Measurements from ENCODE around the gene IFT25.

Gene IFT25

DNA sequence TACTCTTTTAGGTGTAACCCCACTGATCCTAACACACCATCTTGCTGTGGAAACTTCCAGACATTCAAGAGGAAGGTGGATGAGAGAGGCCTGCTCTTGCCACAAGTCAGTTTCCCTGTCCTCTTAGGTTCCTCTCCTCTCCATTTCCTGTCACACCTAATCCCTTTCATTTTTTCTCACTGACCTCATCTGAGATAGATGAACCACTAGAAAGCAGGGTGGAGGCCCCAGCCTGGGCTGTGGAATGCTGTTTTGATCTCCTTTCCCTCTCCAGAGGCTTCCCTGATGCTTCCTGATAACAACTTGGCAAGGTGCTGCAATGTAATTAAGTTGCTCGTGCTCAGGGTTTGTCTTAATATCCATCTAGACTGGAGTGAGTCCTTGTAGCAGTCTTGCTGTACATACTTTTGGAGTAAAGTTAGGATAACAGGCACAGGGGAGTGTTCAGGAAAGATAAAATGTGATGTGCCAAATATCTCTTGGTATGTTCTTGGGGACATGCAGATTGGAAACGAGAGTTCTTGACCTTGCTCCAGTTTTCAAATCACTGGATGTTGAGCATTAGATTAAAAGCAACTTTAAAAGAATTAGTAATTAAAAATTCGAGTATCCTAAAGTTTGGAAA lies 11.8 kb upstream of the IFT25 start:
- DNase-seq (ENCODE audit: low read depth in 3 of 3), result no peak

DNA sequence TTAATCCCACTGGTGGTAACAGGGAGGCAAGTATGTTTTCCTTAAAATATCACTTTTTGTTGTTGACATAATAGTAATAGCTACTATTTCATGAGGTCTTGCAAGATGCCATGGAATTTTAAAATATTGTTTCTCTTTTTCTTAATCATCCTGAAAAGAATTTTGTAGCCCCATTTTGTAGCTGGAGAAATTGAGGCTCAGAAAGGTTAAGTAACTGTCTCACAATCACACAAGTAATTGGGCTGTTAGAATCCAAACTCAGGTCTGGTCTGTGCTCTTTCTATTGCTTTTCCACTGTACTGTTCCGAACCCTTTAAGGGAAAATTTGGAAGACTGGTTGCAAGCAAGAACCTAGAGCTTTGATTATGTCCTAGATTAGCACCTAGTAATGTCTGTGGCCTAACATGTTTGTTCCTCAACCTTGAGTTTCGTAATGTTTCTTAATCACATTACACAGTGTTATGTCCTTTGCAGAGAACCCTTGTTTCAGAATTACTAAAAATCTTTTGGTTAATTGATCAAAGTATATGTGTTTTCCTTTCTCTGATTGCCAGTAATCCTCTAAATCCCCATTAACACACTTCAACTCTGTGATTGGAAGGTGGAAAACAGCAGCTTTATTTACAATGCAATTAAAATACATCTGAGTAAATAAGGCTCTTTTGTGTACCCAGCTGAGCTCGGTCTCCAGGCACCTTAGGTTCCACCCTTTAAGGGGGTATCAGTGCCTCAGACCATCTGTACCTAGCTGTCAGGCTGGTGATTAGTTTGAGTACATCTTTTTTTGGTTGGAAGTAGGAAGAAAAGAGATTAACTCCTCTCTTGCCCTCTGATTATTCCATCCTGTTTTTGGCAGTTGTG lies 11.0 kb upstream of the IFT25 start:
- DNase-seq (ENCODE audit: low read depth in 3 of 3), result no peak

DNA sequence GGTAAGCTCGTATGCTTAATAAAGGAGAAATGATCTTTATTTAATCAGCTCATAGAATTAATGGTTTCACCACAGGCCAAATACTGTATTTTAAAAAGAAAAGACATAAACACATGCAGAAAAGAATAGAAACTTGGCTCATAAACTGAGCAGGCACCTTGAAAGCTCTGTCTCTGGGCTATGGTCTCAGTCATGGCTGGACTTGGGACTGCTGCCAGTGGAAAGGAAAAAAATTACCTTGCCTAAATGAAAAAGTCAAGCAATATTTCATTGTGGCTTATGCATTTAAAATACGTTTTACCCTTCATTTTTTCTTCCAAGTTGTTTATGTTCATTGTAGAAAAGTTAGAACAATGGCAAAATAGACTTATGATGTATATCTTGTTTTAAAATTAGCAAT lies 8.6 kb upstream of the IFT25 start:
- no peak for DNase-seq (ENCODE audit: low read depth in 3 of 3)

DNA sequence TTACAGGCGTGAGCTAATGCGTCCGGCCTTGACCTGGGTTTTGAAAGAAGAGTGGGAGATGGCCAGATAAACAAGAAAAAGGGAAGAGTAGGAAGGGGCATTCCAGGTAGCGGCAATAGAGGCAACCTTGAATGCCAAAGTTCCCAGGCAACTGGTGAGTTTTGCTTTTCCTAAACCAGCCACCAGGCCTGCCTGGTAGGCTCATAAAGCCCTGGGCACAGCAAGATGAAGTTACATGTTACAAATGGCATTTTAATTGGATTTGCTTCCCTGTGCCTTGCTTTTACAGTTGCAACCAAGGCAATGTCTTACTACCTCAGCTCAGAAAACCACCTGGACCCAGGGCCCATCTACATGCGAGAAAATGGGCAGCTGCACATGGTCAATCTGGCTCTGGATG lies 6.2 kb upstream of the IFT25 start:
- DNase-seq (ENCODE audit: low read depth in 3 of 3), result no peak

DNA sequence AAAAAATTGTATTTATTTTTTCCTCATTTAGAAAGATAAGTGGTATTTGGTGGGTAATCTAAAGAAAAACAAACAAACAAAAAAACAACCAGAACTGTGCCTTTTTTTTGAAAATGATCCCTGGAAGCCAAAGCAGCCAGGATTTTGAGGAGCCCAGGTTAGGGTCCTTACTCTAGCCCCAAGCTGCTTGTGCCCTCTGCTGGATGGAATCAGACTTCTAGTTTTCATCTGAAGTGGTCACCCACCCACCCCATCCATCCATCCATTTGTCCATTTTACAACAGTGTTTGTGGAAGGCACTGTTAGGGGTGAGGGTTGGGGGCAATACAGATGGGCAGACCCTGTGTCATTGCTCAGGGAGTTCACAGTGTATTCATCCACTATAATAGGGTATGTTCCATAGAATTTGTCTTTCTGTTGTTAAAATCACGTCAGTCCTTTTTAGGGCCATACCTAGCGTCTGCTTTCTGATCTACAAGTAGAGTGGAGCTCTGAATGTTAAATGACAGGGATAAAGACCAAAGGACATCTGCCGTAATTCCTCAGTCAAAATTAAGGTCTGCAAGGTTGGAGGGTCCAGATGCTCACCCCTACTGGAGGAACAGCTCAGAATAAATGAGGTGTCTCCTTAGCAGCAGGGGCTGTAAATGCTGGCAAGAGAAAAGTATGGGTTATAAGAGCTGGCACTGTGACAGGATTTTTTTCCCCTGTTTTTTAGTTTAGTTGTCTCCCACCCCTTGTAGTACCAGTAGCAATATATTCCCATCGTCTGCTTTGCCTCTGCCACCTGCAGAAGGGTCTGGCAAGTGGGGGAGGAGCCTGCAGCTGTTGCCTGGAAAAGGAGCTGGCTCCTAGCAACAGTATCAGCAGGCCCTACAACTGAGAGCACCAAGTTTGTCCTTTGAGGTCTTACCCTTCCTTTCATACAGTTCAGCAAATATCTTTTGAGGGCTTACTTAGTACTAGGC lies 3.8 kb upstream of the IFT25 start:
- DNase-seq (ENCODE audit: low read depth in 3 of 3), result peak in 1 of 3 experiments; percentile 4

DNA sequence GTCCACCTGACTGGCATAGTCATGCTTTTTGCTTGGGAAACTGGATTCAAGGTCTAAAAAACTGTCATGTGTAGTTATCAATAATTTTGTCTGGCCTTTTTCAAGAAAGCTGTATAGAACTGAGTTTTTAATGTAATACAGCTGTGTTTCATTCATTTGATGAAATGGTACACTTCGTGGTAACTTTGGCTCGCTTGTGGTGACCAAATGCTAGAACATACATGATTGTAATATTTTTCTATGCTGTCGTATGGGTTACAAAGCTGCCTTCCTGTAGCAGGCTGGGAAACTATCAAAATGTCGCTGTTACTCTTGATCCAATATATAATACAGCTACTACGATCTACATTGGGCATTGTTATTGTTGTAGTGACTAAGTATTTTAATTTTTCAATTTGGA lies 2.8 kb upstream of the IFT25 start:
- DNase-seq (ENCODE audit: low read depth in 3 of 3), result no peak

DNA sequence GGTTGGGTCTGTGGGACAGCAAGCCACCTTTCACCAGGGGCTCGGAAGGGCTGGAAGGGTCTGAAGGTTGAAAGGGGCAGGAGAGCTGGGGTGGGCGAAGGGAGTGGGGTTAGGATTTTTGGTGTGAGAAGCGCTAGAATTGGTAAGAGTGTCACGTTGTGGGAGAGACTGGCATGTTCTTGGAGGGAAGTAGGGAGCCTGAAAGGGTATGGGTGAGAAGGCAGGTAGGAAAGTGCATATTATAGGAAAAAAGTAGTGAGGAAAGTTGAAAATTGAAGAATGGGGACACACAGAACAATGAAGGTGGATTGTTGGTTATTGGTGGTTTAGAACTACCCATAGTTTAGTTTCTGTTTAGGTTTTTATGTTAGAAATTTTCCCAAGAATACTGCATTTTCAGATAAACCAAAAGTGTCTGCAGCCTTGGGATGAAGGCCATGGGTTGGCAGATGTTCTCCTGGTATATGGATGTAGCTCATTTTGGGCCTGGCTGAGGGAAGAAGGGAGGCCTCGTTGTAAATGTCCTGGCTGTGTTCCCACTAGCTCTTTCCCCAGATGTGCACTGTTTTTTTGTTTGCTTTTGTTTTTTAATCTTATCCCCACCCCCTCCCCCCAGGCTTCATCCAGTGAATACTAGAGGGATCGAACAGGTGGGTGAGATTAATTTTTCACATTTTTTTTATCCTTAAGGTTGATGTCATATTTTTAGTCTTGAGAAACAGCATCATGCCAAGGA lies 1.8 kb upstream of the IFT25 start:
- no peak for DNase-seq (ENCODE audit: low read depth in 3 of 3)

DNA sequence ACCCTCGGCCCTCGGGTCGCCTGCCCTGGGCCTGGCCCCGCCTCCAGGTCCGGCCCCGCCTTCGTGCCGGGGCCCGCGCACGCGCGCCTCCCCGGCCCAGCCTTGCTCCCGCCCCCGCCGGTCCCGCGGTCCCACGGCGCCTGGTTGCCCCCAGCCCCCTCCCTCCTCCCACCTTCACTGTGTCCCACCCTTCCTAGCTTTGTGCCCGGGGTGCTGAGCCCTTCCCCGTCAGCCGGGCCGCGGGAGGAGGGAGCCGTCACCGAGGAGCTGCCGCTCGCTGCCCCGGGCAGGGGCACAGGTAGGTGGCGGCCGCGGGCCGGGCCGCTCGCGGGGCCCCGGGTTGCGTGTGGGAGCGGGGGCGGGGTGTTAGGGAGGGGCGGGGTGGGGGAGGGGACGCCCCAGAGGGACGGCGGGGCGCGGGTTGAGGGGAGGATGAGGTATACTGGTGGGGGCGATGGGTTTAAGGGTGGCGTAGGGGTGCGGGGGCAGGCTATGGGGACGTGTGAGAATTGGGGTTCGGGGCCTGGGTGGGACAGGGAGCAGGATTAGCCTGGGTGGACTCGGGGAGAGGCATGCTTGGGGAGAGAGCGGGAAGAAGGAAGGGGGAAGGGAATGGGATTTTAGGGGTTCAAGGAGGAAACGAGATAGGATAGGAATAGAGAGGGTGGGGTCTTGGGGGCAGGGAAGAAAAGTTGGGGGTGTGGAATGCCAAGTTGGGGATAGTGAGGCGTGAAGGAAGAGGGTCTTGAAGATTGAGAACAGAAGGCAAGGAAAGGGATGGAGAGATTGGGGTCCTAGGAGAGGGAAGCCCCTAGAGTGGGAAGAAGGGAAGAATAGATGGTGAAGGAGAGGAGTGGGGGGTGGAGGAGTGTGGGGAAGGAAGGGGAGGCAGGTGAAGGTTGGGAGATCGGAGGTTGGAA lies 1.0 kb upstream of the IFT25 start, which contains the start of gene LRRC42:
LRRC42 (plus strand) TSS at position 99 of the 920 bp plus-strand sequence. CDS start 5,650 bp downstream, outside the sequence.
- DNase-seq (ENCODE audit: low read depth in 3 of 3), result no peak

DNA sequence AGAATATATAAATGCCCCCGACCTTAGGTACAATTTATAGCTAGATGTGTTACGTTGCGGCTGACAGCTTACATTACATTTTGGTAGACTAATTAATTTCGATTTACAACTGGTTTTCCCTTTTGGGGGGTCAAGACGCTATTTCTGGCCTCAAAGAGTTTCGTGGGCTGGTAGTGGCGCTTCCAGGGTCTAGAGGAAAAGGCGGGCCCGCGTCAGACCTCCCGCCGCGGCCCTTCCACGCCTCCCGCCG lies 391 bp downstream of the IFT25 start:
- DNase-seq (ENCODE audit: low read depth in 3 of 3), result no peak

DNA sequence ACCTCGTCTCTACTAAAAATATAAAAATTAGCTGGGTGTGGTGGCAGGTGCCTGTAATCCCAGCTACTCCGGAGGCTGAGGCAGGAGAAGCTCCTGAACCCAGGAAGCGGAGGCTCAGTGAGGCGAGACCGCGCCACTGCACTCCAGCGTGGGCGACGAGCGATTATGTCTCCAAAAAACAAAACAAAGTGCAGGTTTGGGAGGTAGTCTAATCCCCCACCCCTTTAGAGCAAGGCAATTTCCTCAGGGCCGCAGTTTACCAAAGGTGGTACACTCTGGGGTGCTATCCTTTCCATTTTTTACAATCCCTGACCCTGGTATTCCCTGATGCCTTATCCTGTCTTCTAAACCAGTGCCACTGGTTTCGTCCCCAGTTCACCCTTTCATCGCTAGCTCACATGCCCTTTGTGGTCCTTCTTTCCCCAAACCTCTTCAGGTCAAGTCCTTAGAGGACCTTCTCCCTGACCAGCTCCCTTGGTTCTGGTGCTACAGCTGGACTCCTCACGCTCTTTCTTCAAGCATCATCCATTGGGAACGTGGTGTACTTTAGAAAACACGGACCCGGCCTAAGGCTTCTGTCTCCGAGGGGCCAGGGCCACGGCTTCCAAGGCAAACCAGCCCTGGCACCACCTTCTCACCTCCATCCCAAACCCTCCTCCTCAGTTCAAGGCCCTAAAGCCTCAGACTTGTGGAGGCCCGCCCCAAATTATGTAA lies 873 bp downstream of the IFT25 start:
- peak in 1 of 3 experiments; percentile 1 for DNase-seq (ENCODE audit: low read depth in 3 of 3)

DNA sequence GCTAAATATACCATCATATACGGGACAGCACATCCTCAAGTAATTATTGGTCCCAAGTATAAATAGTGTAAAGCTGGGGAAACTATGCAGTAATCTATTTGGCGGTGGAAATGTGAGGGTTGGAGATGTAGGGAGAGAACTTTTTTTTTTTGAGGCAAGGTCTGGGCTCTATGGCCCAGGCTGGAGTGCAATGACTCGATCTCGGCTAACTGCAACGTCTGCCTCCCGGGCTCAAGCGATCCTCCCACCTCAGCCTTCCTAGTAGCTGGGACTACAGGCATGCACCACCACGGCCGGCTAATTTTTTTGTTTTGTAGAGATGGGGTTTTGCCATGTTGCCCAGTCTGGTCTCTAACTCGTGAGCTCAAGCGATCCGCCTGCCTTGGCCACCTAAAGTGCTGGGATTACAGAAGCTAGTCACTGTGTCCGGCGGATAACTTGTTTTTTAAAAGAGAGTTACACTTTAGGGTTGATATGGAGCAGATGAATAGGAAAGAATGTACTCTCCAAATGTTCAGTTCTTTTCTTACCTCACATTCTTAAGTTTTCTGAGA lies 1.9 kb downstream of the IFT25 start:
- DNase-seq (ENCODE audit: low read depth in 3 of 3), result no peak

DNA sequence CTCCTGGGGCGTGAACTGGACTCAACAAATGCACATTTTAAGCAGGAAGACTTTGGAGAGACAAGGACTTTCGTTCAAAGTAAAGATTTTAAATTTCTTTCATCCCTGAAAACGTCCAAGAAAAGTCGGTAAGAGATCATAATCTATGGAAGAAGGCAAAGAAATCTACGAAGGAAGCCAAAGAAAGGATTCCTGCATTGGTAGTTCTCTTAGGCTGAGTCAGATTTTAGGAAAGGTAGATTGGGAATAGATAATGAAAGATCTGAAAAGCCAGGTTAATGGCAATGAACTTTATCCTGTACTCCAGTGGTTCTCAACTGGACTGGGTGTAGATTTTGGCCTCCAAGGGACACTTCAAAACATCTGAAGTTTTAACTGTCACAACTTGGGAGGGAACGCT lies 2.4 kb downstream of the IFT25 start:
- DNase-seq (ENCODE audit: low read depth in 3 of 3), result no peak

DNA sequence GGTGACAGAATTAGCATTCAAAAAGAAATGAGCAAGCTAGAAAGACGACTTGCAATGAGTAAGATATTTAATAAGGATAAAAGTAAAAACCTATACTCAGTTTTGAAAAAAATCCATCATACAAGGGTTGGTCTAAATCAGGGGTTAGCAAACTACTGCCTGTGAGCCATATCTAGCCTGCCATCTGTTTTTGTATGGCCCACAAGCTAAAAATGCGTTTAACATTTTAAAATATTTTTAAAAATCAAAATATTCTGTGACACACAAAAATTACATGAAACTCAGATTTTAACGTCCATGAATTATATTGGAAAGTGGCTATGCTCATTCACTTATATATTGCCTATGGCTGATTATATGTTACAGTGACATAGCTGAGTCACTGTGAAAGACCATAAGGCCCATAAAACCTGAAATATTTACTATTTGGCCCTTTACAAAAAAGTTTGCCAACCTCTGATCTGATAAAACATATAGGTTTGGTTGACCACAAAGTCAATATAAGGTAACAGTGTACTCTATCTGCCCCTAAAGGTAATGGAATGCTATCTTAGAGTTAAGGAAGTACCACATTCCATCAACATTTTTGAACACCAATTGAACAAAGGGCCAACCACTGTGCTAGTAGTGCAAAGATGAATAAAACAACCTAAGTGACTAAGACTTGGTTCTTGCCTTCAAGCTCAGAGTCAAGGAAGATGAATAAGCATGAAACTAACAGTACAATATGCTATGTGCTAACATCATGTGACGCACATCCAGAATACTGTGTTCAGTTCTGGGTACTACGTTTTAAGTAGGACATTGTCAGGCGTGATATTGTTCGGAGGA lies 3.2 kb downstream of the IFT25 start:
- DNase-seq (ENCODE audit: low read depth in 3 of 3), result no peak

DNA sequence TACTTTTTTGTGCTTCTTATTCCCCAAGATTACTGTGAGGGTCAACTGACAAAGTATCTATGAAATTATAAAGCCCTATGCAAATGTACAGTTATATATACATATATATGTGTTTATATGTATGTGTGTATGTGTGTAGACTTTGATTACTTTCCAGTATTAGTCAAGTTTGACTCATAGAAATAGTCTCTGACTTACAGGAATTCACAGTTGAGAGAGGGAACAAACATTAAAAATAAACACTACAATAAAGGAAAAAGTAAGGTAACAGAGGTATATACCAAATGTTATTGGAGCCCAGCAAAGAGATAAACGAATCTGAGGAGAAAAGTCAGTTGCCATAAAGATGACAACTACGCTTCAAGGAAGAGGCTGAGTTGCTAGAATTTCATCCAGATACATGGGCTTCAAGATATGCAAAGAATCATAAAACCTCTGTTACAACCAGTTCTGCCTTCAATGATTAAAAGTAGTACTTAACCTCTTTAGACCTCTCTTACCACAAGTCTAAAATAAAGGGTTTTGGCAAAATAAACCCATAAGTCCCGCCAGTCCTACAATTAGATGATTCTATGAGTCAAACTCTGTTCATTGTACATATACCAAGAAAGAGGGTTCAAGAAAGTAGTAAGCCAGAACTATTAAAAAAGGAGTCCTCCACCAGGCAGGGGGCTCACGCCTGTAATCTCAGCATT lies 7.2 kb downstream of the IFT25 start:
- DNase-seq (ENCODE audit: low read depth in 3 of 3), result no peak

DNA sequence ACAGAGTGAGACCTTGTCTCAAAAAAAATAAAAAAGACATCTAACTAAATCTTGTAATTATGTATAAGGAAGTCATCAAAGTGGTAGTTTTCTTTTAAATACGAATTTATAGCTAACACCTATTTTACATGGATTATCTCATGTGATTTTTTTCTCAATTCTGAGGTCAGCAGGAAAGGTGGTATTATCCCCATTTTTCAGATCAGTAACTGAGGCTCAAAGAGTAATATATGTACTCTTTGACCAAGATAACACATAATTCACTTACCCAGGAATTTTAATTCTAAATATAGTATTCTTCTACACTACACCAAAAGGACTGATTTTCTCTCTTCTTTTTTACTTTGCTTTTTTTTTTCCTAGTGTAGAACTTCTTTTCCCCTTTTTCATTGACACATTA lies 9.1 kb downstream of the IFT25 start:
- DNase-seq (ENCODE audit: low read depth in 3 of 3), result no peak

DNA sequence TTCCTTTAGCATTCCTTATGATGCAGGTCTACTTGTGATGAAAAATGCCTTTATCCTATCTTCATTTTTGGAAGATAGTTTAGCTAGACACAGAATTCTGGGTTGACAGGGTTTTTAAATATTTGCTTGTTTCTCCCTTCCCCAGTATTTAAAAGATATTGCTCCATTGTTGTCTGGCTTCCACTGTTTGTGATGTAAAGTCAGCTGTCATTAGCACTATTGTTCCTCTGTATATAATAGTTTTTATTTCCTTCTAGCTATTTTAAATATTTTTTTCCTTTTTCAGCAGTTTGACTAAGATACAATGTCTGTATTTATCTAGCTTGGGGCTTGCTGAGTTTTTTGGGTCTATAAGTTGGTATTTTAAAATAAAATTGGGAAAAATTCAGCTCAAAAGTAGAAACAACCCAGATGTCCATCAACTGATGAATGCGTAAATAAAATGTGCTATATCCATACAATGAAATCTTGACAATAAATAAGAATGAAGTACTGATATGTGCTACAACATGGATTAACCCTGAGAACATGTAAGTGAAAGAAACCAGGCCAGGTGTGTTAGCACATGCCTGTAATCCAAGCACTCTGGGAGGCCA lies 11.2 kb downstream of the IFT25 start:
- DNase-seq (ENCODE audit: low read depth in 3 of 3), result no peak

DNA sequence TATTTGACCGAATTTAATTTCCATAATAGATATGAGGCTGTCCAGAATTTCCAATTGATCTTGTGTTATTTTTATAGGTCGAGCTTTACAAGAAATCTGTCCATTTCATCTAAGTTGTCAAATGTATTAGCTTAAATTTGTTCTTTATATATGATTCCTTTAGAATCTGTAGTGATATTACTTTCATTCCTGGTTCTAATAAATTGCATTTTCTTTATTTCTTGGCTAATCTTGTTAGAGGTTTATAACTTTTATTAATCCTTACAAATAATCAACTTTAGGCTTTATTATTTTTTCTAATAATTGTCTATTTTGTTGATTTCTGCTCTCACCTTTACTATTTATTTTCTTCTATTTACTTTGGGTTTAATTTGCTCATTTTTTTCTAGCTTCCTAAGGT lies 14.0 kb downstream of the IFT25 start:
- DNase-seq (ENCODE audit: low read depth in 3 of 3), result no peak

DNA sequence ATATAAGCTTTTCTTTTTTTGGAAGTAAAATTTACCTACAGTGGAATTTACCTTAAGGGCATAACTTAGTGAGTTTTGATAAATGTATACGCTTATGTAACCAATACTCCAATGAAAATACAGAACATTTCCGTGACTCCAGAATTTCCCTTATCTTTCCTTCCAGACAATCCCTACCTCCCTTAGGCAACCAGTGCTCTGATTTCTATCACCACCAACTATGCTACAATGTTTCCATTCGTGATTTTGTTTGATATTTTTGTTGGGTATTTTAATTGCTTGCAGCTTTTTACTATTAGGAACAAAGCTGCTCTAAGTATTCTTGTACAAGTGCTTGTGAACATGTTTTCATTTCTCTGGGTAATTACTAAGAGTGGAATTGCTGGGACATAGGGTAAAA lies 14.6 kb downstream of the IFT25 start:
- DNase-seq (ENCODE audit: low read depth in 3 of 3), result no peak

All from stimulated activated CD4-positive, alpha-beta T cell treated with anti-CD3 and anti-CD28 coated beads, TNF-alpha, amount 100 ng/mL, for 24 hours (primary cell).